Osteocyte (in vitro differentiated cells): Measurements from ENCODE around the gene CNTFR. TPM values are rescaled to one million over a fixed set of nuclear protein-coding genes. Genes with fewer than 3 reads are reported as not detected.

ENCODE experiments used
- DNase-seq: peaks from one replicate; pipeline ENCODE4 v3.0.0; 2021; ENCODE audit warnings: mixed read lengths; ENCODE audit not compliant: unreplicated experiment; ENCODE audit errors: extremely low spot score
- H3K27ac Mint-ChIP-seq: one replicate; pipeline ENCODE4 v1.8.0; 2021; ENCODE audit warnings: mild to moderate bottlenecking, mixed read lengths; ENCODE audit not compliant: unreplicated experiment
- H3K27me3 Mint-ChIP-seq: one replicate; pipeline ENCODE4 v1.8.0; 2021; ENCODE audit warnings: mixed read lengths; ENCODE audit not compliant: unreplicated experiment
- H3K36me3 Mint-ChIP-seq: one replicate; pipeline ENCODE4 v1.8.0; 2021; ENCODE audit warnings: mixed read lengths; ENCODE audit not compliant: unreplicated experiment
- H3K4me1 Mint-ChIP-seq: one replicate; pipeline ENCODE4 v1.8.0; 2021; ENCODE audit warnings: mixed read lengths; ENCODE audit not compliant: unreplicated experiment
- H3K4me3 Mint-ChIP-seq: one replicate; pipeline ENCODE4 v1.8.0; 2021; ENCODE audit warnings: mild to moderate bottlenecking, moderate library complexity, mixed read lengths; ENCODE audit not compliant: unreplicated experiment
- H3K9me3 Mint-ChIP-seq: one replicate; pipeline ENCODE4 v1.8.0; 2021; ENCODE audit warnings: mixed read lengths; ENCODE audit not compliant: unreplicated experiment
- CTCF ChIP-seq: fragments of 200-600 bp; sonication (generic); IDR thresholded peaks from 2 replicates; pipeline ENCODE4 v1.5.0; 2021; ENCODE audit warnings: antibody characterized with exemption, mild to moderate bottlenecking, moderate library complexity
- total RNA-seq: library from RNA; stranded (reverse); gene quantifications from 2 replicates; pipeline ENCODE4 v1.2.1, GENCODE V29; 2021

Gene CNTFR
- total RNA-seq, 1 donor from 2014 or later = not detected

GRCh38 chr9:34546102-34546833 lies 43.3 kb downstream of the CNTFR start:
- Mint-ChIP-seq H3K27me3 (peaks cover 40% of the 10 kb centered on the region), H3K27ac (no peak overlapping the region), H3K4me1 (no peaks in the 10 kb centered on the region), H3K9me3 (no peaks in the 10 kb centered on the region), H3K4me3 (no peak overlapping the region), H3K36me3 (no peaks in the 10 kb centered on the region)
- no peak for TF ChIP-seq CTCF
- DNase-seq = no peak

DNA sequence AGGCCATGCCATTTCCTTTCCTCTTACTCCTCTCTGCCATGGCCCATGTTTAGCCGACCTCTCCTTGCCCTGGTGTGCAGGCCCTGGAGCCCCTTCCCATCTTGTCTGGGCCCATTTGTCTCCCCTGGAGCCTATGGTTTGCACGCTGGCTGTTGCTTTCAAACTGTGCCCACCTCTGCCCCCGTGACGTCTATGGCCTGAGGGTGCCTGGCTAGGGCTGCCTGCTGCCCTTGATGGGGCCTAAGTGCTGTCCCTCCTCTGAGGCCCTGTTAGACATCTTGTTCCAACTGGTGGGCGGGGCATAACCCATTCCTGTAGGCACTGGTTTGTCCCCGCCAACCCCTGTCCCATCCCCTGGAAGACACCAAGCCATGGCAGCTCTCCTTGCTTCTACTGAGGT lies 44.0 kb downstream of the CNTFR start:
- Mint-ChIP-seq H3K4me3 (no peak overlapping the region), H3K9me3 (no peaks in the 10 kb centered on the region)
- no peak for DNase-seq

GRCh38 chr9:34544035-34544434 lies 45.5 kb downstream of the CNTFR start:
- Mint-ChIP-seq H3K9me3 (no peaks in the 10 kb centered on the region), H3K4me1 (no peaks in the 10 kb centered on the region), H3K4me3 (no peak overlapping the region), H3K27me3 (peaks cover 48% of the 10 kb centered on the region), H3K36me3 (no peaks in the 10 kb centered on the region), H3K27ac (no peak overlapping the region)
- TF ChIP-seq CTCF = no peak
- no peak for DNase-seq

More for the DNA sequence above, 44.0 kb downstream of the CNTFR start:
- H3K36me3 Mint-ChIP-seq = no peaks in the 10 kb centered on the region
- no peak for TF ChIP-seq CTCF
- H3K27ac Mint-ChIP-seq = no peak overlapping the region
- H3K4me1 Mint-ChIP-seq = no peaks in the 10 kb centered on the region
- H3K27me3 Mint-ChIP-seq = peaks cover 45% of the 10 kb centered on the region

GRCh38 chr9:34541540-34541939 lies 48.0 kb downstream of the CNTFR start:
- no peak overlapping the region for H3K27ac Mint-ChIP-seq
- H3K4me3 Mint-ChIP-seq = no peak overlapping the region
- H3K36me3 Mint-ChIP-seq = no peaks in the 10 kb centered on the region
- DNase-seq = no peak
- no peak for TF ChIP-seq CTCF
- H3K9me3 Mint-ChIP-seq = no peaks in the 10 kb centered on the region
- H3K4me1 Mint-ChIP-seq = no peaks in the 10 kb centered on the region
- H3K27me3 Mint-ChIP-seq = peaks cover 55% of the 10 kb centered on the region

DNA sequence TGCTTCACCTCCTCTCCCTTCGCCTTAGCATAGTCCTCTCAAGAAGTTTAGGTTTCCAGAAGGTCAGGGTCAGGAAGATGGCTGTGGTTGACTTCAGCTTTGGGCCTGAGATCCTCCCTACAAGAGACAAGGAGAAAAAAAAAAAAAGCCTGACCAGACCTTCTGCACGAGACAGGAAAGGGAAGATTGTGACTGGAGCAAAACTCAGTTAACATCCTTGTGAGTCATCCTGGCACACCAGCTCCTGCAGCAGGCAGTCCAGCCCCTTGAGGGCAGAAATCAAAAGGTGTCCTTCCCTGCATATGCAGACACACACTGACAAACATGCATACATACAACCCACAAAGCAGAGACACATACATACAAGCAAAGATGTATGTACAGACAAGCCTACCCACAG lies 48.7 kb downstream of the CNTFR start:
- Mint-ChIP-seq H3K36me3 (no peaks in the 10 kb centered on the region), H3K9me3 (no peaks in the 10 kb centered on the region), H3K4me1 (no peaks in the 10 kb centered on the region), H3K27ac (no peak overlapping the region), H3K4me3 (no peak overlapping the region), H3K27me3 (peaks cover 58% of the 10 kb centered on the region)
- no peak for DNase-seq
- no peak for TF ChIP-seq CTCF
